GM12878 (cell line): ENCODE measurements around the gene SNX21. TPM values are rescaled to one million over a fixed set of nuclear protein-coding genes. Genes with fewer than 3 reads are reported as not detected.

Experiments used
- ATAC-seq: fragments of 200-7000 bp; cut with Tn5 transposase; 3 replicates; pipeline ENCODE4 v1.9.1; 2020; ENCODE audit warnings: mild to moderate bottlenecking, moderate library complexity
- BruUV-seq: library from RNA; stranded (reverse); fragments of 400-500 nt; replicated peaks from 2 replicates; lab custom pipeline; 2021; lab: Mats Ljungman, UMichigan
- CTCF ChIA-PET: fragments of 300-600 bp; sonication (Branson Sonifier 250); formaldehyde crosslinking; extraction: SDS; loops from one replicate; lab custom pipeline; 2021; ENCODE audit warnings: inconsistent platforms; lab: Yijun Ruan, JAX
- POLR2A ChIA-PET: fragments of 350-600 bp; formaldehyde crosslinking; extraction: SDS; loops from one replicate; lab custom pipeline; 2021; ENCODE audit warnings: inconsistent platforms; lab: Charles Lee
- RAD21 ChIA-PET: fragments of 300-600 bp; sonication (Branson Sonifier 250); formaldehyde crosslinking; loops from one replicate; lab custom pipeline; 2023; ENCODE audit warnings: antibody characterized with exemption; ENCODE audit not compliant: unreplicated experiment; lab: Charles Lee
- SMC1A ChIA-PET: fragments of 300-600 bp; sonication (Branson Sonifier 250); formaldehyde crosslinking; loops from one replicate; lab custom pipeline; 2023; ENCODE audit not compliant: unreplicated experiment, uncharacterized antibody; lab: Charles Lee
- DNase-seq: peaks from one replicate; pipeline ENCODE4 v3.0.0-alpha.2; 2011; ENCODE audit warnings: low read depth, low spot score
- FAIRE-seq: peaks from 3 replicates; lab custom pipeline; 2011; peaks lifted over from hg19 to GRCh38; lab: Jason Lieb, UNC
- H2AFZ ChIP-seq: 2 replicates; pipeline ENCODE4 v1.6.0; 2011; ENCODE audit warnings: low read depth, low read length, control low read depth; ENCODE audit not compliant: control insufficient read depth
- H3K27ac ChIP-seq: 2 replicates; pipeline ENCODE4 v1.5.1; 2011; ENCODE audit warnings: control low read depth; ENCODE audit not compliant: control insufficient read depth, insufficient read depth
- H3K27me3 ChIP-seq, 2 experiments: replicated peaks in 1 of 2; 2 replicates each; pipeline versions ENCODE4 v1.6.0 to v1.6.1; 2011; ENCODE audit warnings: low read length in 1 of 2; ENCODE audit not compliant: control insufficient read depth in 2 of 2, insufficient read depth in 2 of 2
- H3K36me3 ChIP-seq, 2 experiments: 2 replicates each; pipeline ENCODE4 v1.5.1; 2011; ENCODE audit warnings: low read length in 1 of 2; ENCODE audit not compliant: control insufficient read depth in 2 of 2, insufficient read depth in 2 of 2
- H3K4me1 ChIP-seq: 2 replicates; pipeline ENCODE4 v1.6.1; 2011; ENCODE audit warnings: mild to moderate bottlenecking, low read length, moderate library complexity, mixed read lengths; ENCODE audit not compliant: control insufficient read depth, insufficient read depth
- H3K4me2 ChIP-seq: 2 replicates; pipeline ENCODE4 v1.6.0; 2011; ENCODE audit warnings: control low read depth; ENCODE audit not compliant: control insufficient read depth, insufficient read depth
- H3K4me3 ChIP-seq: fragments of 200-600 bp; sonication (generic); 2 replicates; pipeline ENCODE4 v1.5.1; 2016
- H3K79me2 ChIP-seq: 2 replicates; pipeline ENCODE4 v1.6.0; 2011; ENCODE audit warnings: low read length; ENCODE audit not compliant: control insufficient read depth, insufficient read depth
- H3K9ac ChIP-seq: 2 replicates; pipeline ENCODE4 v1.8.0; 2011; ENCODE audit warnings: low read length, control low read depth, mixed read lengths; ENCODE audit not compliant: control insufficient read depth, insufficient read depth
- H3K9me3 ChIP-seq: replicated peaks from 3 replicates; pipeline ENCODE4 v1.5.1; 2011; ENCODE audit warnings: mild to moderate bottlenecking, low read length; ENCODE audit not compliant: control insufficient read depth, insufficient read depth
- H4K20me1 ChIP-seq: 2 replicates; pipeline ENCODE4 v1.6.0; 2011; ENCODE audit not compliant: control insufficient read depth, insufficient read depth
- BRCA1 ChIP-seq: IDR thresholded peaks from 2 replicates; pipeline ENCODE4 v1.6.1; 2011; ENCODE audit warnings: low read depth, low read length, improper control_type of control experiment
- CEBPZ ChIP-seq: fragments of 150-350 bp; IDR thresholded peaks from 2 replicates; pipeline ENCODE4 v1.6.1; 2016; ENCODE audit warnings: low read depth, low read length
- HDAC2 ChIP-seq: fragments of 200-600 bp; sonication (generic); IDR thresholded peaks from 2 replicates; pipeline ENCODE4 v1.6.1; 2017
- IKZF1 ChIP-seq: fragments of 450-650 bp; conservative IDR thresholded peaks from 2 replicates; pipeline ENCODE4 v1.6.1; 2017; ENCODE audit warnings: antibody characterized with exemption, mild to moderate bottlenecking
- PML ChIP-seq: IDR thresholded peaks from 2 replicates; pipeline ENCODE4 v1.6.1; 2012; ENCODE audit warnings: low read length, inconsistent platforms
- RUNX3 ChIP-seq: IDR thresholded peaks from 2 replicates; pipeline ENCODE4 v1.6.1; 2012; ENCODE audit warnings: low read length, inconsistent platforms
- WGBS: methylation state at CpG from one replicate; pipeline ENCODE4 v1.1.6; 2016; ENCODE audit warnings: low lambda C conversion rate; ENCODE audit not compliant: insufficient replicate concordance, insufficient coverage; ENCODE audit errors: missing lambda C conversion rate; 5-methylcytosine and 5-hydroxymethylcytosine counted together
- in situ Hi-C: fragments of 300-500 bp; cut with MboI; formaldehyde crosslinking; loops from 9 replicates; pipeline ENCODE4 v1.14.3; 2018; ENCODE audit warnings: mixed read lengths
- intact Hi-C: fragments of 100-400 bp; cut with micrococcal nuclease; formaldehyde crosslinking; loops from one replicate; pipeline ENCODE4 v1.14.2; 2022; ENCODE audit not compliant: unreplicated experiment
- polyA plus RNA-seq, 11 experiments: library from polyadenylated mRNA; depleted of rRNA in 4 of 11; unstranded in 6 of 11; stranded (reverse) in 5 of 11; fragments of >200 nt; fragmentation: Nextera tagmentation in 4 of 11; fragmentation: Illumina TruSeq in 1 of 11; extraction: Ambion mirVana in 4 of 11; extraction: Trizol in 1 of 11; gene quantifications; 1 replicate in 1 of 11; 2 replicates in 10 of 11; pipeline versions ENCODE4 v1.2.1 to v1.2.3, GENCODE V29; 2011 to 2016; ENCODE audit warnings: inconsistent platforms in 2 of 11, missing spikeins in 2 of 11, low read depth in 1 of 11
- total RNA-seq, 4 experiments: library from RNA; depleted of rRNA in 3 of 4; stranded (reverse); fragments of >200 nt in 3 of 4; fragmentation: Illumina TruSeq in 1 of 4; extraction: Trizol in 1 of 4; gene quantifications; 2 replicates each; pipeline versions ENCODE4 v1.2.1 to v1.2.3, GENCODE V29; 2013 to 2021

The SNX21 gene
- total and polyA plus RNA-seq, 10 of the 15 experiments (the other 5 are each of a cell fraction or from before 2014, with no cell fraction given) = 0.10 to 1.4 (median 0.57) TPM

GRCh38 chr20:45853484-45853883, 19.9 kb downstream of the SNX21 start:
- RAD21 ChIA-PET = no interaction called here
- in situ Hi-C loops (no loop called here), intact Hi-C loops (no loop called here)
- H4K20me1 ChIP-seq = no peaks in the 10 kb centered on the region
- CTCF ChIA-PET = interaction anchor here (0.8 to 1.6 kb wide), 2 partner anchors 54 to 117 kb away, joined by 3 to 6 read pairs; no protein-coding TSS in a partner anchor
- no peak overlapping the region for H3K4me3 ChIP-seq
- peaks cover 19% of the 10 kb centered on the region for H3K79me2 ChIP-seq
- H2AFZ ChIP-seq = no peak overlapping the region
- no peaks in the 10 kb centered on the region for H3K27me3 ChIP-seq
- peaks cover 8% of the 10 kb centered on the region for H3K4me1 ChIP-seq
- no TSS peak for BruUV-seq
- TF ChIP-seq HDAC2 = no peak
- no peak for TF ChIP-seq BRCA1
- TF ChIP-seq RUNX3 = no peak
- no peak for TF ChIP-seq CEBPZ
- TF ChIP-seq IKZF1 = no peak
- TF ChIP-seq PML = no peak
- DNase-seq (no peak), ATAC-seq (no peak), FAIRE-seq (no peak)
- H3K4me2 ChIP-seq = no peak overlapping the region
- H3K27ac ChIP-seq = no peak overlapping the region
- WGBS = 71% methylated on average over 2 of the region's 2 CpGs
- no peak overlapping the region for H3K9ac ChIP-seq
- POLR2A ChIA-PET = interaction anchor here (2.4 kb wide), 1 partner anchor 11 kb away, joined by 10 read pairs; no protein-coding TSS in a partner anchor
- H3K36me3 ChIP-seq = no peaks in the 10 kb centered on the region
- no peaks in the 10 kb centered on the region for H3K9me3 ChIP-seq
- SMC1A ChIA-PET = no interaction called here
